GM12878 (cell line): Measurements from ENCODE around the gene SPG21.

Experiments
- CBFB ChIP-seq: IDR thresholded peaks from 2 replicates; pipeline ENCODE4 v1.6.1; 2016; ENCODE audit warnings: antibody characterized with exemption, low read depth
- CEBPB ChIP-seq, 2 experiments: fragments of 150-350 bp in 1 of 2; IDR thresholded peaks; 2 replicates each; pipeline ENCODE4 v1.6.1; 2012 to 2014; ENCODE audit warnings: low read depth in 2 of 2, low read length in 2 of 2, borderline replicate concordance in 1 of 2, inconsistent platforms in 1 of 2
- CREB1 ChIP-seq: IDR thresholded peaks from 2 replicates; pipeline ENCODE4 v1.6.1; 2012; ENCODE audit warnings: low read depth, mild to moderate bottlenecking, inconsistent platforms
- DPF2 ChIP-seq: fragments of 450-650 bp; IDR thresholded peaks from 2 replicates; pipeline ENCODE4 v1.6.1; 2017; ENCODE audit warnings: mild to moderate bottlenecking
- EP300 ChIP-seq, 2 experiments: fragments of 150-350 bp in 1 of 2; IDR thresholded peaks; 2 replicates each; pipeline ENCODE4 v1.6.1; 2011 to 2012; ENCODE audit warnings: low read depth in 2 of 2, low read length in 2 of 2, borderline replicate concordance in 1 of 2, improper control_type of control experiment in 1 of 2, inconsistent platforms in 1 of 2; ENCODE audit not compliant: control insufficient read depth in 1 of 2
- MTA2 ChIP-seq: fragments of 450-650 bp; IDR thresholded peaks from 2 replicates; pipeline ENCODE4 v1.6.1; 2016; ENCODE audit warnings: low read depth, mild to moderate bottlenecking, moderate library complexity
- POLR2A ChIP-seq: IDR thresholded peaks from 2 replicates; pipeline ENCODE4 v1.6.1; 2011; ENCODE audit warnings: low read depth, mild to moderate bottlenecking, low read length
- TARDBP ChIP-seq: IDR thresholded peaks from 2 replicates; pipeline ENCODE4 v1.6.1; 2016; ENCODE audit warnings: borderline replicate concordance
- TCF12 ChIP-seq: IDR thresholded peaks from 2 replicates; pipeline ENCODE4 v1.6.1; 2011; ENCODE audit warnings: low read depth, mild to moderate bottlenecking, low read length
- TF ChIP-seq, protein P1 (sequence below), 3 experiments: IDR thresholded peaks in 2 of 3; conservative IDR thresholded peaks in 1 of 3; 2 replicates each; pipeline ENCODE4 v1.5.1; 2011; ENCODE audit warnings: low read depth in 3 of 3, low read length in 3 of 3, mild to moderate bottlenecking in 3 of 3, control low read depth in 2 of 3, moderate library complexity in 2 of 3, inconsistent platforms in 1 of 3, mixed read lengths in 1 of 3; ENCODE audit not compliant: control insufficient read depth in 2 of 3, insufficient read depth in 1 of 3; ENCODE audit errors: extremely low read depth in 1 of 3

DNA sequence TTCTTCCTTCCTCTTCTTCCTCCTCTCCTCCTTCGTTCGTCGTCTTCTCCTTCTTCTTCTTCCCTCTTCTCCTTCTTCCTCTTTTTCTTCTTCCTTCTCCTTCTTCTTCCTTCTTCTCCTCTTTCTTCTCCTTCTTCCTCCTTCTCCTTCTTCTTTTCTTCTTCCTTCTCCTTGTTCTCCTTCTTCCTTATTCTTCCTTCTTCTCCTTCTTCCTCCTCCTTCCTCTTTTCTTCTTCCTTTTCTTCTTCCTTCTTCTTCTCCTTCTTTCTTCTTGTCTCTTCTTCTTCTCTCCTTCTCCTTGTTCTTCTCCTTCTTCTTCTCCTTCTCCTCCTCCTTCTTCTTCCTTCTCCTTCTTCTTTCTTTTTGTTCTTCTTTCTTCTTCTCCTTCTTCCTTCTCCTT is 35.3 kb downstream of the SPG21 start:
- TF ChIP-seq DPF2 (no peak), MTA2 (no peak), CBFB (no peak), TARDBP (no peak), POLR2A (no peak), CEBPB (IDR thresholded peaks at IDR 0.05; ENCODE audit: borderline replicate concordance in 1 of 2, low read depth in 2 of 2, low read length in 2 of 2) (no peak), TCF12 (no peak), EP300 (IDR thresholded peaks at IDR 0.05; ENCODE audit: borderline replicate concordance in 1 of 2, control insufficient read depth in 1 of 2, low read depth in 2 of 2, low read length in 2 of 2) (no peak), CREB1 (no peak)
- TF ChIP-seq, protein P1, sequence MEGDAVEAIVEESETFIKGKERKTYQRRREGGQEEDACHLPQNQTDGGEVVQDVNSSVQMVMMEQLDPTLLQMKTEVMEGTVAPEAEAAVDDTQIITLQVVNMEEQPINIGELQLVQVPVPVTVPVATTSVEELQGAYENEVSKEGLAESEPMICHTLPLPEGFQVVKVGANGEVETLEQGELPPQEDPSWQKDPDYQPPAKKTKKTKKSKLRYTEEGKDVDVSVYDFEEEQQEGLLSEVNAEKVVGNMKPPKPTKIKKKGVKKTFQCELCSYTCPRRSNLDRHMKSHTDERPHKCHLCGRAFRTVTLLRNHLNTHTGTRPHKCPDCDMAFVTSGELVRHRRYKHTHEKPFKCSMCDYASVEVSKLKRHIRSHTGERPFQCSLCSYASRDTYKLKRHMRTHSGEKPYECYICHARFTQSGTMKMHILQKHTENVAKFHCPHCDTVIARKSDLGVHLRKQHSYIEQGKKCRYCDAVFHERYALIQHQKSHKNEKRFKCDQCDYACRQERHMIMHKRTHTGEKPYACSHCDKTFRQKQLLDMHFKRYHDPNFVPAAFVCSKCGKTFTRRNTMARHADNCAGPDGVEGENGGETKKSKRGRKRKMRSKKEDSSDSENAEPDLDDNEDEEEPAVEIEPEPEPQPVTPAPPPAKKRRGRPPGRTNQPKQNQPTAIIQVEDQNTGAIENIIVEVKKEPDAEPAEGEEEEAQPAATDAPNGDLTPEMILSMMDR (IDR thresholded peaks at IDR 0.05 in 2 of 3, conservative IDR thresholded peaks at IDR 0.05 in 1 of 3; ENCODE audit: control insufficient read depth in 2 of 3, extremely low read depth in 1 of 3, insufficient read depth in 1 of 3, low read depth in 3 of 3, low read length in 3 of 3), result no peak
